GM10248 (cell line): ENCODE measurements around the gene HOGA1.

Experiments
- CTCF ChIA-PET: fragments of 300-600 bp; sonication (Branson Sonifier 250); formaldehyde crosslinking; extraction: SDS; loops from one replicate; lab custom pipeline; 2021; ENCODE audit warnings: antibody characterized with exemption; lab: Yijun Ruan, JAX
- POLR2A ChIA-PET: fragments of 350-650 bp; sonication (Branson Sonifier 250); formaldehyde crosslinking; extraction: SDS; loops from one replicate; lab custom pipeline; 2020; ENCODE audit warnings: antibody characterized with exemption; lab: Yijun Ruan, JAX
- DNase-seq: peaks from one replicate; pipeline ENCODE4 v3.0.0; 2012; ENCODE audit errors: extremely low spot score
- CTCF ChIP-seq: IDR thresholded peaks from 2 replicates; pipeline ENCODE4 v1.5.1; 2012; ENCODE audit warnings: mild to moderate bottlenecking, low read depth; ENCODE audit errors: extremely low read depth, missing control alignments, control extremely low read depth

HOGA1 gene

DNA sequence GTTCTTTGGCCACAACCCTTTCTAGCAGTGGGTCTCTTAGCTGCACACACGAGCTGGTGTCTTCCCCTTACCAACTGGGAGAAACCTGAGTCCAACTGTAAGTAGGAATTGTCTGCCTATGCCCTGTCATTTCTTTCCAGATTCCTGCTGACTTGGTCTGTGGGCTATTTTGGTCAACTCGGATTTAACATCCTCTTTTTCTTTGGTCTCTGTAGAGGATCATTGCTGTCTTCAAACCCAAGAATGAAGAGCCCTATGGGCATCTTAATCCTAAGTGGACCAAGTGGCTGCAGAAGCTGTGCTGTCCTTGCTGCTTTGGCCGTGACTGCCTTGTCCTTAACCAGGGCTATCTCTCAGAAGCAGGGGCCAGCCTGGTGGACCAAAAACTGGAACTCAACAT, 66.5 kb downstream of the HOGA1 start:
- TF ChIP-seq CTCF = no peak
- POLR2A ChIA-PET = no interaction called here
- CTCF ChIA-PET = interaction anchor here (1.5 kb wide), 1 partner anchor 9 kb away, joined by 5 read pairs; no protein-coding TSS in a partner anchor
- no peak for DNase-seq

- DNase-seq = no peak
- ChIA-PET CTCF (no interaction called here), POLR2A (no interaction called here)
- no peak for TF ChIP-seq CTCF
Measured at GRCh38 chr10:97651773-97652172, 67.6 kb downstream of the HOGA1 start.

DNA sequence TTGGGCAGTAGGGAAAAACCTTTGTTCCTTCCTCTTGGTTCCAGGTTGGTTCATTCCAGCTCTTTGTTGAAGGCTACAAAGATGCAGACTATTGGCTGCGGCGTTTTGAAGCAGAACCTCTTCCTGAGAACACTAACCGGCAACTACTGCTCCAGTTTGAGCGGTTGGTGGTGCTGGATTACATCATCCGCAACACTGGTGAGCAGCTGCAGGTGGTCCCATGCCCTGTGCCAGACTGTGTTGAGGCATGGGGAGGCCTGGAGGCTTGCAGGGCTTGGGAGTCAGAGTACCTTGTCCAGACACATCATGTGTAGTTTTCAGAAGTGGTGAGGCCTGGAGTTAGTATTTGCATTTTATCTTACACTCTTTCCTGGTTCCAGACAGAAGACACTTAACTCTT, 72.6 kb downstream of the HOGA1 start:
- CTCF ChIA-PET = interaction anchor here (1.6 kb wide), 1 partner anchor 27 kb away, joined by 4 read pairs; no protein-coding TSS in a partner anchor
- POLR2A ChIA-PET = interaction anchor here (0.7 kb wide), 1 partner anchor 27 kb away, joined by 4 read pairs; no protein-coding TSS in a partner anchor
- no peak for DNase-seq
- no peak for TF ChIP-seq CTCF

DNA sequence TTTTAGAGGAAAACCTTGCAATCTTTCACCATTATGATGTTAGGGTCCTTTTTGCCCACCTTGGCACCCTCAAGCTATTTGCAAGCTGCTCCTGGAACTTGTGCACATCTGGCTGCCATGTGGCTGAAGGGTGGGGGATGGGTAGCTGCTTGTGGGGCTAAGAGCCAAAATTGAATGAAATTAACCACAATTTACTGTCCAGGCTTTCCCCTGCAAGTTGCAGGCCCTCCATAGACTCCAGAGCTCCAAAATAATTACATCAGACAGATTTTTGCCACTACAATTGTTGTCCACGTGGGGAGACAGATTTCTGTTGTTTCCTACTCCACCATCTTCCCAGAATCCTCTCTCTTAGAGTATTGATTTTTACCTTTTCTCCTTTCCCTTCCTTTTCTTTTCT, 75.4 kb downstream of the HOGA1 start:
- ChIA-PET POLR2A (no interaction called here), CTCF (interaction anchor here (3.0 kb wide), 1 partner anchor 17 kb away, joined by 17 read pairs; no protein-coding TSS in a partner anchor)
- no peak for DNase-seq
- no peak for TF ChIP-seq CTCF
